ENCODE results near the gene PLEKHA3.
"Not testable (repeated sequence)": the region's sequence is repeated elsewhere in the genome, so short reads cannot be mapped to it uniquely, and the experiment has no call there.

Gene PLEKHA3

GRCh38 chr2:178479275-178479616 is 1.0 kb upstream of the PLEKHA3 start:
- no peak for DNase-seq

GRCh38 chr2:178479758-178480226 is 465 bp upstream of the PLEKHA3 start:
- DNase-seq: no peak

- no peak for DNase-seq
Measured at GRCh38 chr2:178482437-178482836, 2.2 kb downstream of the PLEKHA3 start.

GRCh38 chr2:178484245-178485041 is 4.2 kb downstream of the PLEKHA3 start:
- DNase-seq: peak; percentile 77 to 86

GRCh38 chr2:178485356-178485755 is 5.1 kb downstream of the PLEKHA3 start:
- DNase-seq: no peak

GRCh38 chr2:178491612-178492011 is 11.4 kb downstream of the PLEKHA3 start:
- no peak for DNase-seq

- no peak for DNase-seq
Measured at GRCh38 chr2:178496049-178496448, 15.8 kb downstream of the PLEKHA3 start.

GRCh38 chr2:178498137-178498536 is 17.9 kb downstream of the PLEKHA3 start:
- DNase-seq: no peak

GRCh38 chr2:178499640-178500039 is 19.4 kb downstream of the PLEKHA3 start:
- no peak for DNase-seq

- no peak for DNase-seq
Measured at GRCh38 chr2:178502751-178503150, 22.5 kb downstream of the PLEKHA3 start.

- no peak for DNase-seq
Measured at GRCh38 chr2:178506101-178506500, 25.8 kb downstream of the PLEKHA3 start.

GRCh38 chr2:178506524-178506923 is 26.3 kb downstream of the PLEKHA3 start:
- no peak for DNase-seq

- no peak for DNase-seq
Measured at GRCh38 chr2:178506949-178507348, 26.7 kb downstream of the PLEKHA3 start.

- no peak for DNase-seq
Measured at GRCh38 chr2:178508646-178509045, 28.4 kb downstream of the PLEKHA3 start.

GRCh38 chr2:178510384-178510783 is 30.1 kb downstream of the PLEKHA3 start:
- no peak for DNase-seq

GRCh38 chr2:178512484-178512883 is 32.2 kb downstream of the PLEKHA3 start:
- DNase-seq: no peak

GRCh38 chr2:178513876-178514275 is 33.6 kb downstream of the PLEKHA3 start:
- no peak for DNase-seq

GRCh38 chr2:178514664-178515063 is 34.4 kb downstream of the PLEKHA3 start:
- DNase-seq: no peak

- DNase-seq: no peak
Measured at GRCh38 chr2:178517496-178517895, 37.2 kb downstream of the PLEKHA3 start.

GRCh38 chr2:178521304-178522150 is 41.3 kb downstream of the PLEKHA3 start:
- no peak for DNase-seq

- peak; percentile 82 to 92 for DNase-seq
Measured at GRCh38 chr2:178522950-178523595, 42.8 kb downstream of the PLEKHA3 start.

- no peak for DNase-seq
Measured at GRCh38 chr2:178523596-178524134, 43.4 kb downstream of the PLEKHA3 start.

- DNase-seq: not testable (repeated sequence)
Measured at GRCh38 chr2:178525010-178525409, 44.8 kb downstream of the PLEKHA3 start.
